GM12878 (cell line): ENCODE measurements around the gene ULBP1. TPM values are rescaled to one million over a fixed set of nuclear protein-coding genes. Genes with fewer than 3 reads are reported as not detected.

ENCODE experiments used
- ATAC-seq: fragments of 200-7000 bp; cut with Tn5 transposase; 3 replicates; pipeline ENCODE4 v1.9.1; 2020; ENCODE audit warnings: mild to moderate bottlenecking, moderate library complexity
- BruUV-seq: library from RNA; stranded (reverse); fragments of 400-500 nt; replicated peaks from 2 replicates; lab custom pipeline; 2021; lab: Mats Ljungman, UMichigan
- CTCF ChIA-PET: fragments of 300-600 bp; sonication (Branson Sonifier 250); formaldehyde crosslinking; extraction: SDS; loops from one replicate; lab custom pipeline; 2021; ENCODE audit warnings: inconsistent platforms; lab: Yijun Ruan, JAX
- POLR2A ChIA-PET: fragments of 350-600 bp; formaldehyde crosslinking; extraction: SDS; loops from one replicate; lab custom pipeline; 2021; ENCODE audit warnings: inconsistent platforms; lab: Charles Lee
- RAD21 ChIA-PET: fragments of 300-600 bp; sonication (Branson Sonifier 250); formaldehyde crosslinking; loops from one replicate; lab custom pipeline; 2023; ENCODE audit warnings: antibody characterized with exemption; ENCODE audit not compliant: unreplicated experiment; lab: Charles Lee
- SMC1A ChIA-PET: fragments of 300-600 bp; sonication (Branson Sonifier 250); formaldehyde crosslinking; loops from one replicate; lab custom pipeline; 2023; ENCODE audit not compliant: unreplicated experiment, uncharacterized antibody; lab: Charles Lee
- DNase-seq: peaks from one replicate; pipeline ENCODE4 v3.0.0-alpha.2; 2011; ENCODE audit warnings: low read depth, low spot score
- FAIRE-seq: peaks from 3 replicates; lab custom pipeline; 2011; peaks lifted over from hg19 to GRCh38; lab: Jason Lieb, UNC
- H2AFZ ChIP-seq: 2 replicates; pipeline ENCODE4 v1.6.0; 2011; ENCODE audit warnings: low read depth, low read length, control low read depth; ENCODE audit not compliant: control insufficient read depth
- H3K27ac ChIP-seq: 2 replicates; pipeline ENCODE4 v1.5.1; 2011; ENCODE audit warnings: control low read depth; ENCODE audit not compliant: control insufficient read depth, insufficient read depth
- H3K27me3 ChIP-seq, 2 experiments: replicated peaks in 1 of 2; 2 replicates each; pipeline versions ENCODE4 v1.6.0 to v1.6.1; 2011; ENCODE audit warnings: low read length in 1 of 2; ENCODE audit not compliant: control insufficient read depth in 2 of 2, insufficient read depth in 2 of 2
- H3K36me3 ChIP-seq, 2 experiments: 2 replicates each; pipeline ENCODE4 v1.5.1; 2011; ENCODE audit warnings: low read length in 1 of 2; ENCODE audit not compliant: control insufficient read depth in 2 of 2, insufficient read depth in 2 of 2
- H3K4me1 ChIP-seq: 2 replicates; pipeline ENCODE4 v1.6.1; 2011; ENCODE audit warnings: mild to moderate bottlenecking, low read length, moderate library complexity, mixed read lengths; ENCODE audit not compliant: control insufficient read depth, insufficient read depth
- H3K4me2 ChIP-seq: 2 replicates; pipeline ENCODE4 v1.6.0; 2011; ENCODE audit warnings: control low read depth; ENCODE audit not compliant: control insufficient read depth, insufficient read depth
- H3K4me3 ChIP-seq: fragments of 200-600 bp; sonication (generic); 2 replicates; pipeline ENCODE4 v1.5.1; 2016
- H3K79me2 ChIP-seq: 2 replicates; pipeline ENCODE4 v1.6.0; 2011; ENCODE audit warnings: low read length; ENCODE audit not compliant: control insufficient read depth, insufficient read depth
- H3K9ac ChIP-seq: 2 replicates; pipeline ENCODE4 v1.8.0; 2011; ENCODE audit warnings: low read length, control low read depth, mixed read lengths; ENCODE audit not compliant: control insufficient read depth, insufficient read depth
- H3K9me3 ChIP-seq: replicated peaks from 3 replicates; pipeline ENCODE4 v1.5.1; 2011; ENCODE audit warnings: mild to moderate bottlenecking, low read length; ENCODE audit not compliant: control insufficient read depth, insufficient read depth
- H4K20me1 ChIP-seq: 2 replicates; pipeline ENCODE4 v1.6.0; 2011; ENCODE audit not compliant: control insufficient read depth, insufficient read depth
- ASH2L ChIP-seq: fragments of 300-600, 200-600 bp; sonication (generic); IDR thresholded peaks from 2 replicates; pipeline ENCODE4 v1.6.1; 2017; ENCODE audit warnings: low read depth, mild to moderate bottlenecking, borderline replicate concordance
- CHD1 ChIP-seq: IDR thresholded peaks from 2 replicates; pipeline ENCODE4 v1.6.1; 2012; ENCODE audit warnings: low read depth, low read length, improper control_type of control experiment
- FOXK2 ChIP-seq: fragments of 450-650 bp; IDR thresholded peaks from 2 replicates; pipeline ENCODE4 v1.6.1; 2017; ENCODE audit warnings: mild to moderate bottlenecking, moderate library complexity
- NFYA ChIP-seq: IDR thresholded peaks from 2 replicates; pipeline ENCODE4 v1.6.1; 2011; ENCODE audit warnings: low read depth, mild to moderate bottlenecking, low read length, improper control_type of control experiment, borderline replicate concordance
- POLR2A ChIP-seq: IDR thresholded peaks from 2 replicates; pipeline ENCODE4 v1.6.1; 2011; ENCODE audit warnings: low read depth, mild to moderate bottlenecking, low read length
- POU2F2 ChIP-seq: IDR thresholded peaks from 3 replicates; pipeline ENCODE4 v1.6.1; 2011; ENCODE audit warnings: low read depth, mild to moderate bottlenecking, low read length, borderline replicate concordance
- RCOR1 ChIP-seq: conservative IDR thresholded peaks from 2 replicates; pipeline ENCODE4 v1.6.1; 2012; ENCODE audit warnings: low read depth, low read length, improper control_type of control experiment
- SP1 ChIP-seq: IDR thresholded peaks from one replicate; pipeline ENCODE4 v1.6.1; 2011; ENCODE audit warnings: low read depth, low read length
- SUPT20H ChIP-seq: IDR thresholded peaks from 2 replicates; pipeline ENCODE4 v1.6.1; 2011; ENCODE audit warnings: low read depth, mild to moderate bottlenecking, low read length, moderate library complexity, borderline replicate concordance; ENCODE audit not compliant: control insufficient read depth
- WRNIP1 ChIP-seq: IDR thresholded peaks from 2 replicates; pipeline ENCODE4 v1.6.1; 2011; ENCODE audit warnings: low read depth, low read length, improper control_type of control experiment, borderline replicate concordance
- ZSCAN29 ChIP-seq: fragments of 450-650 bp; IDR thresholded peaks from 2 replicates; pipeline ENCODE4 v1.6.1; 2017; ENCODE audit warnings: mild to moderate bottlenecking, moderate library complexity
- WGBS: methylation state at CpG from one replicate; pipeline ENCODE4 v1.1.6; 2016; ENCODE audit warnings: low lambda C conversion rate; ENCODE audit not compliant: insufficient replicate concordance, insufficient coverage; ENCODE audit errors: missing lambda C conversion rate; 5-methylcytosine and 5-hydroxymethylcytosine counted together
- in situ Hi-C: fragments of 300-500 bp; cut with MboI; formaldehyde crosslinking; loops from 9 replicates; pipeline ENCODE4 v1.14.3; 2018; ENCODE audit warnings: mixed read lengths
- intact Hi-C: fragments of 100-400 bp; cut with micrococcal nuclease; formaldehyde crosslinking; loops from one replicate; pipeline ENCODE4 v1.14.2; 2022; ENCODE audit not compliant: unreplicated experiment
- polyA plus RNA-seq, 11 experiments: library from polyadenylated mRNA; depleted of rRNA in 4 of 11; unstranded in 6 of 11; stranded (reverse) in 5 of 11; fragments of >200 nt; fragmentation: Nextera tagmentation in 4 of 11; fragmentation: Illumina TruSeq in 1 of 11; extraction: Ambion mirVana in 4 of 11; extraction: Trizol in 1 of 11; gene quantifications; 1 replicate in 1 of 11; 2 replicates in 10 of 11; pipeline versions ENCODE4 v1.2.1 to v1.2.3, GENCODE V29; 2011 to 2016; ENCODE audit warnings: inconsistent platforms in 2 of 11, missing spikeins in 2 of 11, low read depth in 1 of 11
- total RNA-seq, 4 experiments: library from RNA; depleted of rRNA in 3 of 4; stranded (reverse); fragments of >200 nt in 3 of 4; fragmentation: Illumina TruSeq in 1 of 4; extraction: Trizol in 1 of 4; gene quantifications; 2 replicates each; pipeline versions ENCODE4 v1.2.1 to v1.2.3, GENCODE V29; 2013 to 2021

Gene ULBP1
- total and polyA plus RNA-seq, 10 of the 15 experiments (the other 5 are each of a cell fraction or from before 2014, with no cell fraction given): 0.02 to 0.12 (median 0.04) TPM; not detected in 7

DNA sequence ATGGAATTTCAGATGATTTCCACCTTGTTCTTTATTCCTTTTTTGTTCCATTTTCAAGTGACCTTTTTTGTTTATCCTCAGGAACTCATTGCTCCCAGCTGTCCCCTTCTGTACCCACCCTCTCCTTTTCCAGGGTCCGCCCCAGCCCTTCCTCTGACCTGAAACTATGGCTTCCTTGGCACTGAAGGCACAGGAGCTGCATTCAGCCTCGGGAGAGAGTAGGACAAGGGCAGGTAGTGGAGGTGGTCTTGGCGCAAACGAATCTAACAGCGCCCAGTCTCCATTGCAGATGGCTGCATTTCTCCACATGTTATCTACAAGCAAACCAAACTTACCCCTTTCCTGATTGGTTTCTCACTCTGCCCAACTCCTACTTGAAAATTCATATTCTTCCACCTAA lies 30.7 kb upstream of the ULBP1 start:
- H3K9me3 ChIP-seq: no peaks in the 10 kb centered on the region
- 39% methylated on average over 3 of the region's 5 CpGs for WGBS
- FAIRE-seq (no peak), DNase-seq (no peak), ATAC-seq (no peak)
- intact Hi-C loops (loop anchor here (10.0 kb wide), 3 partner anchors 208 to 882 kb away; no protein-coding TSS in a partner anchor), in situ Hi-C loops (loop anchor here (10.0 kb wide), 1 partner anchor 882 kb away; no protein-coding TSS in a partner anchor)
- no peaks in the 10 kb centered on the region for H3K79me2 ChIP-seq
- H2AFZ ChIP-seq: no peak overlapping the region
- ChIA-PET SMC1A (interaction anchor here (1.4 kb wide), 1 partner anchor 101 kb away, joined by 3 read pairs; no protein-coding TSS in a partner anchor), POLR2A (no interaction called here), RAD21 (no interaction called here), CTCF (interaction anchor here (1.4 to 1.5 kb wide), 2 partner anchors 84 to 85 kb away, joined by 3 to 4 read pairs; no protein-coding TSS in a partner anchor)
- no peak overlapping the region for H3K4me2 ChIP-seq
- no peak overlapping the region for H3K4me3 ChIP-seq
- H3K27me3 ChIP-seq: peaks cover 6 to 8% of the 10 kb centered on the region in 2 experiments
- H3K36me3 ChIP-seq: no peaks in the 10 kb centered on the region
- TF ChIP-seq SUPT20H (no peak), FOXK2 (no peak), SP1 (no peak), POU2F2 (no peak), POLR2A (no peak), ZSCAN29 (no peak), RCOR1 (no peak), ASH2L (no peak), WRNIP1 (no peak), CHD1 (no peak), NFYA (no peak)
- H4K20me1 ChIP-seq: no peaks in the 10 kb centered on the region; the same call in 1 of the 2 replicates
- H3K27ac ChIP-seq: no peak overlapping the region
- peaks cover under 1% of the 10 kb centered on the region; the same call in 1 of the 2 replicates for H3K4me1 ChIP-seq
- no peak overlapping the region for H3K9ac ChIP-seq
- BruUV-seq: no TSS peak
